HepG2 (cell line): ENCODE data around the gene PCDHGB2. TPM values are rescaled to one million over a fixed set of nuclear protein-coding genes. Genes with fewer than 3 reads are reported as not detected.

Experiments used
- CTCF ChIP-seq: sonication (generic); formaldehyde crosslinking; IDR thresholded peaks from 2 replicates; pipeline ENCODE4 v1.5.0; 2020; ENCODE audit warnings: mild to moderate bottlenecking, missing genetic modification reagents, moderate library complexity
- FOSL1 ChIP-seq: sonication (generic); formaldehyde crosslinking; IDR thresholded peaks from 2 replicates; pipeline ENCODE4 v1.9.0; 2021; ENCODE audit warnings: missing genetic modification reagents, borderline replicate concordance
- MAFF ChIP-seq: IDR thresholded peaks from 2 replicates; pipeline ENCODE4 v1.6.1; 2011; ENCODE audit warnings: low read depth, low read length, improper control_type of control experiment
- PRDM10 ChIP-seq: sonication (generic); formaldehyde crosslinking; IDR thresholded peaks from 2 replicates; pipeline ENCODE4 v1.4.0; 2020; ENCODE audit warnings: low read depth, missing genetic modification reagents
- RFX1 ChIP-seq: fragments of 450-650 bp; IDR thresholded peaks from 2 replicates; pipeline ENCODE4 v1.6.1; 2017
- SMYD3 ChIP-seq: sonication (generic); formaldehyde crosslinking; IDR thresholded peaks from 2 replicates; pipeline ENCODE4 v1.8.1; 2023; ENCODE audit warnings: mild to moderate bottlenecking, missing genetic modification reagents
- ZBTB43 ChIP-seq: sonication (generic); formaldehyde crosslinking; conservative IDR thresholded peaks from 2 replicates; pipeline ENCODE4 v1.4.0; 2020; ENCODE audit warnings: missing genetic modification reagents
- ZBTB7B ChIP-seq: sonication (generic); formaldehyde crosslinking; IDR thresholded peaks from 2 replicates; pipeline ENCODE4 v1.4.0; 2020; ENCODE audit warnings: missing genetic modification reagents
- ZNF282 ChIP-seq: fragments of 450-650 bp; IDR thresholded peaks from 2 replicates; pipeline ENCODE4 v1.6.1; 2018; ENCODE audit not compliant: partially characterized antibody
- ZNF574 ChIP-seq: sonication (generic); formaldehyde crosslinking; IDR thresholded peaks from 2 replicates; pipeline ENCODE4 v1.4.0; 2020; ENCODE audit warnings: missing genetic modification reagents
- ZNF619 ChIP-seq: sonication (generic); formaldehyde crosslinking; IDR thresholded peaks from 2 replicates; pipeline ENCODE4 v1.4.0; 2020; ENCODE audit warnings: mild to moderate bottlenecking, missing genetic modification reagents
- polyA plus RNA-seq, 8 experiments: library from polyadenylated mRNA; depleted of rRNA in 3 of 8; stranded (reverse) in 7 of 8; unstranded in 1 of 8; fragments of >200 nt; fragmentation: Illumina TruSeq in 4 of 8; extraction: Trizol in 4 of 8; gene quantifications; 2 replicates each; pipeline versions ENCODE4 v1.2.1 to v1.2.3, GENCODE V29; 2011 to 2016; ENCODE audit warnings: low read depth in 4 of 8, missing spikeins in 1 of 8, mixed read lengths in 1 of 8; ENCODE audit not compliant: insufficient read depth in 1 of 8
- total RNA-seq, 5 experiments: library from RNA; depleted of rRNA; stranded (reverse); fragments of >200 nt; fragmentation: Illumina TruSeq; extraction: Trizol; gene quantifications; 2 replicates each; pipeline ENCODE4 v1.2.3, GENCODE V29; 2016; ENCODE audit warnings: low read depth in 1 of 5
- TF ChIP-seq, protein P1 (sequence below), 2 experiments: sonication (generic) in 1 of 2; formaldehyde crosslinking in 1 of 2; IDR thresholded peaks; 2 replicates each; pipeline versions ENCODE4 v1.6.1 to v1.9.0; 2014 to 2022; ENCODE audit warnings: antibody characterized with exemption in 1 of 2, borderline replicate concordance in 1 of 2, inconsistent platforms in 1 of 2, low read depth in 1 of 2, missing genetic modification reagents in 1 of 2

Gene PCDHGB2
- total and polyA plus RNA-seq, 2 of the 13 experiments (the other 11 are each of a cell fraction or from before 2014, with no cell fraction given): 0.64 to 0.82 TPM

DNA sequence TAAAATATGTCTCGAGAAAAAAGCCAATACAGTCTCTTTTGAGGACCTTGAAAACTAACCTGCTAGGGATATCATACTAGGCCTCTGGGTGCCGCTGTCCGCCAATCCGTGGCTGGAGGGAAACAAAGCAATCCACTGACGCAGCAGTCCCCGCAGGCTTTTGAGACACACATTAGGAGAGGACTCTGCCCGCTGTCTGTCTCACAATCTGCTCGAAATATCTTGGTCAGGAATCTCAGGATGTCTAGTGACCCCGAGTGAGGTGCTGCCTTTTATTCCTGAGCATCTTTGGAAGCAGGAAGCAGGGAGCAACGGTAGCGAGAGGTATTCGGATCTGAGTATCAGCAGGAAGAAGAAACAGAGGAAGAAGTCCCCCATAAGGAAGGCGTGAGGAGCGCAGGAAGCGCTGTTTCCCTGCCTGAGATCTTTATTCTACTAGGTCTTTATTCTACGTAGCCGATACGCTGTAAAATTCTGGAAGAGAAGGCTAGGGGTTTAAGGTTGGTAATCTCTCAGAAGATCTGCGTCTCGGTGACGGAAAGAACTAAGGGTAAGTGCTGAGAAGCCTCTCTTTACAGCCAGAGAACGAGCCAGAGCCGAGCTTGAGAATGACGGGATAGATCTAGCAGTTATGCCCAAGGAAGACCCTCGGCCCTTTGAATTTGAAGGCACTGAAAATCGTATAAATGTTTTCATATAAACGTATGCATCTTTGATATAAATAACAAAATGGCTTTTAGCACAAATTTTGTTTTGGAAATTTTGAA lies 33.5 kb upstream of the PCDHGB2 start (continued):
- TF ChIP-seq ZNF574 (CRISPR knock-in tag): peak; percentile 37; the same call in 1 of the 2 replicates
- TF ChIP-seq ZNF282: no peak
- no peak for TF ChIP-seq ZBTB43
- TF ChIP-seq MAFF: peak; percentile 35; the same call in 1 of the 2 replicates
- TF ChIP-seq CTCF (CRISPR knock-in tag): peak; percentile 77
- no peak for TF ChIP-seq SMYD3 (CRISPR knock-in tag)
- TF ChIP-seq, protein P1, sequence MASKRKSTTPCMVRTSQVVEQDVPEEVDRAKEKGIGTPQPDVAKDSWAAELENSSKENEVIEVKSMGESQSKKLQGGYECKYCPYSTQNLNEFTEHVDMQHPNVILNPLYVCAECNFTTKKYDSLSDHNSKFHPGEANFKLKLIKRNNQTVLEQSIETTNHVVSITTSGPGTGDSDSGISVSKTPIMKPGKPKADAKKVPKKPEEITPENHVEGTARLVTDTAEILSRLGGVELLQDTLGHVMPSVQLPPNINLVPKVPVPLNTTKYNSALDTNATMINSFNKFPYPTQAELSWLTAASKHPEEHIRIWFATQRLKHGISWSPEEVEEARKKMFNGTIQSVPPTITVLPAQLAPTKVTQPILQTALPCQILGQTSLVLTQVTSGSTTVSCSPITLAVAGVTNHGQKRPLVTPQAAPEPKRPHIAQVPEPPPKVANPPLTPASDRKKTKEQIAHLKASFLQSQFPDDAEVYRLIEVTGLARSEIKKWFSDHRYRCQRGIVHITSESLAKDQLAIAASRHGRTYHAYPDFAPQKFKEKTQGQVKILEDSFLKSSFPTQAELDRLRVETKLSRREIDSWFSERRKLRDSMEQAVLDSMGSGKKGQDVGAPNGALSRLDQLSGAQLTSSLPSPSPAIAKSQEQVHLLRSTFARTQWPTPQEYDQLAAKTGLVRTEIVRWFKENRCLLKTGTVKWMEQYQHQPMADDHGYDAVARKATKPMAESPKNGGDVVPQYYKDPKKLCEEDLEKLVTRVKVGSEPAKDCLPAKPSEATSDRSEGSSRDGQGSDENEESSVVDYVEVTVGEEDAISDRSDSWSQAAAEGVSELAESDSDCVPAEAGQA (IDR thresholded peaks at IDR 0.05; ENCODE audit: low read depth): no peak
- TF ChIP-seq, protein P1 (CRISPR knock-in tag; IDR thresholded peaks at IDR 0.05; ENCODE audit: borderline replicate concordance): no peak
- TF ChIP-seq FOSL1 (CRISPR knock-in tag): no peak
- TF ChIP-seq PRDM10: no peak
- no peak for TF ChIP-seq RFX1
- TF ChIP-seq ZBTB7B (CRISPR knock-in tag): 0 out of 2 replicates have a peak, but pooled peaks have one; percentile 20
- no peak for TF ChIP-seq ZNF619 (CRISPR knock-in tag)
